Pulmonary artery endothelial cell (primary cell): ENCODE results near the gene EIF3J. TPM values are rescaled to one million over a fixed set of nuclear protein-coding genes. Genes with fewer than 3 reads are reported as not detected.
"Not testable (repeated sequence)": the region's sequence is repeated elsewhere in the genome, so short reads cannot be mapped to it uniquely, and the experiment has no call there.

Experiments used
- DNase-seq: peaks from one replicate; pipeline ENCODE4 v3.0.0-alpha.2; 2011; ENCODE audit warnings: low read depth, low spot score
- total RNA-seq: library from RNA; depleted of rRNA; stranded (reverse); fragments of >200 nt; gene quantifications from 2 replicates; pipeline ENCODE4 v1.2.3, GENCODE V29; 2014

Gene EIF3J
- total RNA-seq, 1 donor from 2014 or later: 49.5 TPM

DNA sequence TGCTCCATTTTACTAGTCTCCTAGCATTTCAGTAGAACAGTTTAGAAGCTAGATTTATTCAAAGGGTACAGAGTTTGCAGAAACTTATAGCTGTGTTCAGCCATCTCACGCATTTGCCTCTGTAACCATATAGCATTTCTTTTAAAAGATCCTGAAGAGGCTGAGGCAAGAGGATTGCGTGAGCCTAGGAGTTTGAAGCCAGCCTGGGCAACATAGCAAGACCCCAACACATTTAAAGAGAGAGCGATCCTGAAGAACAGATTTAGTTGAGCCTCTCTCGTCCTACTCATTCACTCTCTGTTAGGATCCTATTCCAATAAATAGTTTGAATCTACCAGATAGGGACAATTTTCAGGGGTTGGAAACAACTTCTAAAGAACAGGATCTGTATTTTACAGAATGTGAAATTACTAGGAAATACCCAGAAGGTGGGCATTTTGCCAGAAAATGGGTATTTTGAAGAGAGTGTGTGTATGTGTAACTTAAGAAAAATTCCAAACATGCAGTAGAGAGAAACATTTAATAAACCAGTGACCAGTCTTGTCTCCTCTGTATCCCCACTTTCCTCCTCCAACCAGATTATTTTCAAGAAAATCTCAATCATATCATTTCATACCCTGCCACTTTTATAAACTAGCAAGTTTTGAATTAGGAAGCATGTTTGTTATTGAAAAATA is 4.5 kb downstream of the EIF3J start:
- DNase-seq: peak; percentile 60

DNA sequence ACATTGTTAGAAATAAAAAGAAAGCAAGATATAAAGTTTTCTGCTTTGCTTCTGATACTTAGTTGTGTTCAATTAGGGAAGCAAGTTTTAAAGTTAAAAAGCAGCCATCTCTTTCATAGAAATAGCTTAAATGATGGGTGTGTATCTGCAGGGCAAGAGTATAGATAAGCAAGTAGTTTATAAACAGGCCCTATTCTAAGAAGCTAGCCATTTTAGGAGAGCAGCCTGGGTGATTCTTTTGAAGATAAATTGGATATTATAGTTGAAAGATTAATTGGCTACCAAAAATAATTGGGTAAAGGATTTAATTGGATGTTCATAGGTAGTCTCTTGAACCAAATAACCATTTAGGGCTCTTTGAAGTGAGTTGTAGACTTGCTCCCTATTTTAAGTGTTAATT is 5.6 kb downstream of the EIF3J start:
- DNase-seq: no peak

DNA sequence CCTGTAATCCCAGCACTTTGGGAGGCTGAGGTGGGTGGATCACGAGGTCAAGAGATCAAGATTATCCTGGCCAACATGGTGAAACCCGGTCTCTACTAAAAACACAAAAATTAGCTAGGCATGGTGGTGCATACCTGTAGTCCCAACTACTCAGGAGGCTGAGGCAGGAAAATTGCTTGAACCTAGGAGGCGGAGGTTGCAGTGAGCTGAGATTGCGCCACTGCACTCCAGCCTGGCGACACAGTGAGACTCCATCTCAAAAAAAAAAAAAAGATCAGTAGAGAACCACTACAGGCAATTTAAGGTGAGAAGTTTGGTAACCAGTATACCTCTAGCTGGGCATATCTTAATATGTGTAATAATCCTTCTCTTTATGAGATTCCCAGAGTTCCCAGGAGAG is 7.8 kb downstream of the EIF3J start:
- DNase-seq: not testable (repeated sequence)

DNA sequence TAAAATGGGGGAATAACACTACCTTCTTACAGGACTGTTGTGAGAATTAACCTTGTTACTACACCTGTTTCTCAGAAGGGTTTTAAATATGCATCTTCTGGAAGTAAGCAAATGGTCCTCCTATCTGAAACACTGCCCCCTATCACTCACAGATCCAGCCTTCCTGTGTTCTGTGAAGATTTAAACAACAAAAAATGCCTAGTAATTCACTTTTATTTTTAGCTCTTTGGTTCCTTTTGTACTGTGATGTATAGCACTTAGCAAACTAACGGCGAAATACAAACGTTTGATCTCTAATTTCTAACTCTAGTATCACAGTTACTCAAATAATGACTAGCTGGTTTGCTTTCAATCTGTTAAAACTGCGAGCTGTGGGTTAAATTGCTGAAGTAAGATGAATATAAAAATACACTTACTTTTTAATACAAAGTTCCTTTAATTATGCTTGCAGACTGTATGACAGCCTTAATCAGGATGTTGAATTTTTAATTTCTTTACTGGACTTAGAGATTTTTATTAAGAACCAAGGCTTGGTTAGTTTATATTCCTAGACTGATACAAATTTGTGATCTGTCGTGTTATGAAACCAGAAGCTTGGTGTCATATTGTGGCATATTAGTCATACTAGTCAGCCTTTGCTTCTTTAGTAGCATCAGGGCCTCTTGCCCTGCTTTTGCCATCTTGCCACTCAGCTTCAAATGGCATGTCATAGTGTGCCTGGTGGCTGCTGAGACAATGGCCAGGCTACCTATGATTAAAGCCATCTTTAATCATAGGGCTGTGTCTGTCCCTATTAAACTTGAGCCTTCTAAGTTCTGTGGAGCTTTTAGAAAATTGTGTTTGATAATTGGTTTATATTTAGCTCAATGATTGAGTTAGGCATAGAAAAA is 9.2 kb downstream of the EIF3J start:
- DNase-seq: no peak

DNA sequence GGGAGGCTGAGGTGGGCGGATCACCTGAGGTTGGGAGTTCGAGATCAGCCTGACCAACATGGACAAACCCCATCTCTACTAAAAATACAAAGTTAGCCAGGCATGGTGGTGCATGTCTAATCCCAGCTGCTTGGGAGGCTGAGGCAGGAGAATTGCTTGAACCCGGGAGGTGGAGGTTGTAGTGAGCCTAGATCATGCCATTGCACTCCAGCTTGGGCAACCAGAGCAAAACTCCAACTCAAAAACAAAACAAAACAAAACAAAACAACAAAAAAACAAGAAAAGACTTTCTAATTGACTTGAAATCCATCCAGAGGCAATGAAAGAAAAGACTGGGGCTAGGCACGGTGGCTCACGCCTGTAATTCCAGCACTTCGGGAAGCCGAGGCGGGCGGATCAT is 12.2 kb downstream of the EIF3J start:
- not testable (repeated sequence) for DNase-seq

DNA sequence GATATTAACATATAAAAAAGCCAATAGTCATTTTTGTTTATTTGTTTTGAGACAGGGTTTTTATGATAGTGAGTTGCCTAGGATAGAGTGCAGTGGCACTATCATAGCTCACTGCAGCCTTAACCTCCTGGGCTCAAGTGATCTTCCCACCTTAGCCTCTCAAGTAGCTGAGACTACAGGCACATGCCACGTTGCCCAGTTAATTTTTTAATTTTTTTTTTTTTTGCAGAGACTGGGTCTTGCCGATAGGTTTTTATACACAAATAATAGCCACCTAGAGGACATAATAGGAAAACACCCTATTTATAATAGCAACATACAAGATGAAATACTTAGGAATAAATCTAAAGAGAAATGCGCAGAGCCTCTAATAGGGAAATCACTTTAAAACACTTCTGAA is 13.3 kb downstream of the EIF3J start:
- no peak for DNase-seq

DNA sequence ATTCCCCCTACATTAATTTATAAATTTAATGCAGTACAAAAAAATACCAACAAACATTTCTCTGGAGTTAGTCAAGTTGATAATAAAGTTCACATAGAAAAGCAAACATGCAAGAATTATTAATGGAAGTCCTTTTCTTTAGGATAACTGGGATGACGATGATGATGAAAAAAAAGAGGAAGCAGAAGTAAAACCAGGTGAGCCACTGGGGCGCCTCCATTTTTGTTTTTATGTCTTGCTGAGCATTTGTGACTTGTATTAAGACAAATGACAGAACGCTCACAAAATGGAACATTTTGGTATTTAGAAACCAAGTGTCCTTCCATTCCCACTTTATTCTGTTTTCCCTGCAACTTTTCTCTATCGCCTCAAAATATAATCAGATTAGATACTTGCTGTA is 13.8 kb downstream of the EIF3J start:
- no peak for DNase-seq

DNA sequence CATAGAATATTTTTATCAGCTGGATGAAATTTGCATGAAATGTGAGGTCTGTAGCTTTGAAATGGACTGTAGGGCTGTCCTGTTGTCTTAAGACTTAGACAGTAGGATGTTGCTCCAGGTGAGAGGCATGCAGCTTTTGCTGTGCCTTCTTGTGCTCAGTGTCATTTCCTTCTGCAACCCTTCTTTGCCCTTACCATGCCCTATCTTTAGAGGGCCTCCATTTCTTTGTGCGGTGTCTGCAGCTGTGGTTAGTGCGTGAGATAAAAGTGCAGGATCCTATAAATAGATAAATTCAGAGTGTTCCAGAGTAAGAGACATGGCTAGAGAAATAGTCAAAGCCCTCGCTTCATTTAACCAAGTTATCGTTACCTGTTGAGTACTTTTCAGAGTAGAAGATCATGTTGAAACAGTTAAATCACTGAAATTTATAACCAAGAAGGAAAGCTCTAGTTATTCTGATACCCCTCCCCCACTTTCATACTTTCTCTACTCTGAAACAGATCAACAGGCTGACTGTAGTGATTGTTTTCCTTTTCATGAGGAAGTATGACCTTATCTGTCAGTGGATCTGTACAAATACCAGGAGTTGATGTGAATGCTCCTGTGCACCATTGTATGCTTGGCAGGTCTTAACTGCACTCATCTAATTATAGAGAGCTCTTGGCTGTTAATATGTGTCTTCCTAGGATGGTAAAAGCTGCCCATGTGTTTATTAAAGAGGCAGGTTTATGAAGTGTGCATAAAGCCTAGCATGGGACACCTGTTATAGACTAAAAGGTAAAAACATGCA is 18.2 kb downstream of the EIF3J start:
- DNase-seq: no peak

DNA sequence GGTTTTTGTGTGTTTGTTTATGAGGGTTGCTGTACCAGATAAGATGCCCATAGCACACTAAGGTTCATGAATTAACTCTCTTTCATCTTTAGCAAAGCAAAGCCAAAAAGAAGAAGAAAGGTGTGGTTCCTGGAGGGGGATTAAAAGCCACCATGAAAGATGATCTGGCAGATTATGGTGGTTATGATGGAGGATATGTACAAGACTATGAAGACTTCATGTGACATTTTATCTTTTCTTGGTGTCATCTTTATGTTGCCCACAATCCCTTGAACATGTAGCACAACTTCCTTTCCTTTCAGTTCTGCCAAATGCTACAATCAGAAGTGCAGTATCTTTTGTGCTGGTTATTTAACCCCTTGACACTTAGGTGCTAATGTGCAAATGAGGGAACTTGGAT is 24.0 kb downstream of the EIF3J start:
- DNase-seq: not testable (repeated sequence)

DNA sequence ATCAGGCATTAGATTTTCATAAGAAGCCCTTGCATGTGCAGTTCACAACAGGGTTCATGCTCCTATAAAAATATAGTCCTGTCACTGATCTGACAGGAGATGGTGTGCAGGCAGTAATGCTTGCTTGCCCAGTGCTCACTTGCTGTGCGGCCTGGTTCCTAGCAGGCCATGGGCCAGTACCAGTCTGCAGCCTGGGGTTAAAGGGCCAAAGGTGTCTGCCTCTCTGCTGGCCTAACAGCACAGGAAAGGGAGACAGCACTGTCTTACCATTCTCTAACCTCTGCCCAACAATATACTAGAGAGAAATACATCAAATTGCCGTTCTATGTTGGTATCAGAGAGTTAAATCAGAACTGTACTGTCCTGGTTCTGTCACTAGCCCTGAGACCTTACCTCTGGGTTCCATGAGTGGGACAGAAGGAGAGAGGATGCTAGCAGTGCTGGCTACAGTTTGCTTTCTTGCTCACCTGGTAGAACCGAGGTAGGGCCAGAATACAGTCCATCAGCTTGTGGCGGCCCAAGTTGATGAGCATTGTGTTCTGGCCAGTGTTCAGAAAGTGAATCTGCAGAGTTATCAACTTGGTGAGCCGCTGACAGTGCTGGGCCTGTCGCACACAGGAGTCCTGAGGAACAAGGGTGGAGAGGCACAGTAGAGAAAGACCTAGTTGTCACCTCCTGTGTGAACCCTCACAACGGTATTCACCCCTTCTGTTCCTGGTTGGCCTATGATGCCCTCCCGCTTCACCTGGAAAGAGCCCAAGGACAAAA is 28.6 kb downstream of the EIF3J start:
- no peak for DNase-seq

DNA sequence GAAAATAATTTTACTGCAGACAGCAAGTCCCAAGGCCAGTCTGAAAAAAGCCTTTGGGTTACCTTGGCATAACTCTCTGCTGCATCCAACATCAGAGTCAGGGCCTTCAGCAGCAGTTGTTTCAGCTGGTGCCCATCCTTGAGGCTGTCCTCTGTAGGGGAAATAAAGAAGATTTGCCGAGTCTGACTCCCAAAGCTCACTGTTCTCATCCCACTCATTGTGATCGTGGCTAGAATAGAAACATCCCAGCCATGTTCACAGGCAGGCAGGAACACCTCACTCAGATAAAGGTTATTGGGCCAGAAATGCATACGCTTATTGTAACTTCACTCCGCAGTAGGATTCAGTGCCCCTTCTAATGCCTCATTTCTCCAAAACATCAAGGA is 29.2 kb downstream of the EIF3J start:
- no peak for DNase-seq

DNA sequence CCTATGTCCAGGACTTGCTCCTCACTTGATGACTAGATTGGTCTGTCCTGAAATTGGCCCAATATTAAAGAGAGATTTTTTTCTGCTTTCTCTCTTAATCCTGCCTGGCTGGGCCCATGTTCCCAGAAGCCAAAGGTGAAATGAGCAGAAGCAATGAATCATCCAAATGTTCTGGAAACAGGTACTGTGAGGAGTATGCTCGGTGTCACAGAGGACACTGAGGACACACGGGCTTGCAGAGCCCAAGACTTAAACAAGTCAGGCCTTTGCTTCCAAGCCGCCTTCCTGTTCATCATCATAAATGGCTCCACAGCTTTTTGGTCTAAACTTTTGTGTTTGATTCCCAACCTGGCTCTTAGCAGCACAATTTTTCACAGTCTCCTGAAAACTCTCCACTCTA is 31.4 kb downstream of the EIF3J start:
- no peak for DNase-seq

DNA sequence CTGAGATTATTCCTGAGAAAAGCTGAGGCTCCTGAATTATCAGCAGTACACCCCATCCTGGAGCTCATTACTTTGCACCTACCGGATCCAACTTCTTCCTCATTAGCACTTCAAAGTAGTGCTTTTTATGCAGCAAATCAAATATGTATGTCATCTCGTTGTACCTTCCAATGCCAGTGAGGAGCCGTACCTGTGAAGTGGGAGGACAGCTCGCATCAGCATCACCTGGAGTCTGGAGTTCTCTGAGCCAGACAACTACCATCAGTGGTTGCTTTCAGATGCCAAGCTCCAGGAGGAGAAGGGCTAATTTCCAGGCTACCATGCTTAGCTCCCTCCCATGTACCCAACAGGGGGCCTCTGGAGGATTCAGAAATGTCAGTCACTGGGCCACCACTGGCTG is 32.4 kb downstream of the EIF3J start:
- no peak for DNase-seq

DNA sequence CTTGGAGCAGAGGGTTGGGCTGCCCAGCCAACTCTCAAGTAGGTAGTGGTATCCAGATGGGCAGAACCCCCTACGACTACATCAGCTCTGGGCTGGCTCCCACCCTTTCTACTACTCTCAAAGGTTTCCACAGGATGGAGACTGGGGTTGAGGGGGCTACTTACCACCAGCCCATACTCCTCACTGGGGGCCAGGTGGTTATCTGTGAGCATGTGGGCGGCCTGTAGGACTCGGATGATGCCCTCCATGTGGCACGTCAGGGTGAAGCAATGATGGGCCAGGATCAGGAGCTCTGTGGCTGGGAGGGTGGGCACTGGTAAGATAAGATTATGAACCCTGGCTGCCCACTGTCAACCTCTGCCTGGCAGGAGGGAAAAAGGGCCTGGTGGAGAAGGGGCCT is 33.4 kb downstream of the EIF3J start:
- no peak for DNase-seq

DNA sequence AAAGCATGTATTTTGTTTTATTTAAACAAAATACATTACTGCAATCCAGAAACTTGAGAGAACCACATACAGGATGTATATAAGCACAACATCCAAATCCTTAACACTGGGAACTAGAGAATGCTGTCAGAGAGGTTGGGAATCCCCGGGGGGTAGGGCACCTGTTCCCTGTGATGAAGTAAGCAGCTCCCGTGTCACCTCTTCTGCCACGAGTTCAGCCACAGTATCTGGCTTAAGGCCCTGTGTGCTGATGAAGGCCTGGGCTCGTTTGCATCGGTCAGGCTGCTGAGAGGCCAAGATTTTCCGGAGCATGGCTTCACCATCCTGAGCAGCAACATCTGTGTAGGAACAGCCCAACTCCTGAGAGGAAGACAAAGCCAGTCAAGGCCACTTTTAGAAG is 36.4 kb downstream of the EIF3J start:
- DNase-seq: no peak

DNA sequence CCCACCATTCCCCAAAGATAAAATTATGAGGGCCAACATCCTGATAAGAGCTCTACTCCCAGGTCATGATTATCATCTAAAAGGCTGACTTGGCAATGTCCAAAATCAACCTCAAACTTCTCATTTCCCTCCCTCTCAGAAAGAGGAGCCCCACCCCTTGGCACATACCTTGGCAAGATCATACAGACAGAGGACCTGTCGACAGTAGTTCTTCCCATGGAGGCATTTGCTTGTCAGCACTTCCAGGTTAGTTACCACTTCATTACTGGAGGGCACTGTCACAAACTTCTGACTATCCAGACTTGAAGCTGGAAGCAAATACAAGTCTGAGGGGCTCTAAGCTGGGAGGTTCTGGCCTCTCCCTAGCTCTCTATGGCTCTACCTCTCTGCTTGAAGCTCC is 37.8 kb downstream of the EIF3J start:
- DNase-seq: no peak

DNA sequence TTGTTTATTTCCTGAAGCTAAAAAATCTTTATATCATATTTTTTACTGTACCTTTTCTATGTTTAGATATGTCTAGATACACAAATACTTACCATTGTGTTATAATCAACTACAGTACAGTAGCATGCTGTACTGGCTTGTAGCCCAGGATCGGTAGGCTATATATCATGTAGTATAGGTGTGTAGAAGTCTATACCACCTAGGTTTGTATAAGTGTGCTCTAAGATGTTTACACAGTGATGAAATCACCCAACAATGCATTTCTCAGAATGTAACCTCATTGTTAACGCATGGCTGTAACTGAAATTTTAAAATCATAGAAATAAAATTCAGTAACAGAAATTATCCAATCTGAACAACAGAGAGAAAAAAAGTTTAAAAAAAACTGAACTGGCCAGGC is 43.2 kb downstream of the EIF3J start:
- no peak for DNase-seq

DNA sequence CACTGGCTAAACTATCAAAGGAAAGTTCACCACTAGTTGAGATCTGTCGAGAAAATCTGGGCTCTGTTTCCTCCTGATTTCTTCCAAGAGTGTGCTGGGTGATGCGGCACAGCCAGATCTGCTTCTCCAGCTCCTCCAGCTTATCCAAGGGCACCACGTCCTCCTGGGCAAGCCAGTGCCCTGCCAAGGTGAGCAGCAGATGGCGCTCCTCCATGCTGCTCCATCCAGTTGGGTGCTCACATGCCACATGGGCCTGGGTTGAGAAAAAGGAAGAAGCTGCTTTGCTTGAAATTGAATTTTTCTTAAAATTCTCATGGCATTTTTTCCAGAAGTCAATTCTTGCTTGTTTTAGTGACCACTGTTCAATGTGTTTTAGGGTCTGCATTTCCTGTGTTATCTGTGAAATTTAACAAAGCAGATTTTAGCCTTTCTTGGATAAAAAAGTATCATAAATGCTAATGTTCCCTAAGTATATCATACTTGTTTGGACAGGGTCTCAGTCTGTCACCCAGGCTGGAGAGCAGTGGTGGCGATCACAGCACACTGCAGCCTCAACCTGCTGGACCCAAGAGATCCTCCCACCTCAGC is 47.3 kb downstream of the EIF3J start:
- peak; percentile 13 for DNase-seq

DNA sequence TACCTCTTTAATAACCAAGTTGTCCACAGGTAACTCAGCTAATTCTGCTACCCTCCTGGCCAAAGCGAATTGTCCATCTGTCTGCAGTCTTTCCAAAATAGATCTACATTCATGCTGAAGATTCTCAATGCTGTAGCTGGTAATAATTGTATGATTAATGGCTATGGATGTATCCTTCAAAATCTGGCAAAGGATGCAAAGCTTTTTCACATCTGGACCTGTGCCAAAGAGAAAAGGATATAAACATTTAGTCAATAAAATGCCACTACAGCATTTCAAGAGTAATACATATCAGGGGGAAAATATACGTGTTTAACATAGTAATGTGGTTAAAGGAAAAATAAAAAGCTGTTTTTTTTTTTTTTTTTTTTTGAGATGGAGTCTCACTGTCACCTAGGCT is 48.7 kb downstream of the EIF3J start:
- DNase-seq: no peak

DNA sequence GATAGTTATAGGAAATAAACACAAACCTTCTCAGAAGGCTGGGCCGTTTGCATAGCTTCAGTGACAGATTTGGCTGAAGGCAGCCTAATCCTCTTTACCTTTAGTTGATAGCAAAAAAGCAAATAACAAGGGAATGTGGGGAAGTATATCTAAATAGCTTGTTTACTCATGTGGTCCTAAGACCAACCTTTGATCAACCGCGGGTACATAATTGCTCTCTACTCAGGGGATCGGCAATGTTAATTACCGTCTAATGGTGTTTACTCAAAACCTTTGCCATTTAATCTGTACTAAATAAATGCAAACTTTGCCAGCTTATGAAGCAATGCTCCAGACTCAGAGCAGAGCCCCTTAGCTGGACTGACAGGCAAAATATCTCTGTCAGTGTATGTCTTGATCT is 51.6 kb downstream of the EIF3J start:
- DNase-seq: no peak

DNA sequence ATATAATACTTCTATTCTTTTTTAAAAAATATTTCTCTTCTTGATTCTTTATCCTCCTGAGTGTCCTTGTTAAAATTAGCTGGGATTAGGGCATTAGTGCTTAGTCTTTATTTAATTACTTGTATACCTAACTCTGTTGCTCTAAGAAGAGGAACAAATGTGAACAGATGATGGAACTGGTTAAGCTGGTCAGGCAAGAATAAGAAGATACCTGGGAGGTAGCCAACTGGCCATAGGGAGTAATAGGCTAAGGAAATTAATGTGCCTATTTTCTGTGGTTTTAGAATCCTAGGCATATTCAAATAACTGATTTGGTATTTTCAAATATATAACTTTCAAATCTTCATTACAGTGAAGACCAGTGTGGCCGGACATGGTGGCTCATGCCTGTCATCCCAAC is 54.4 kb downstream of the EIF3J start:
- DNase-seq: no peak
